Amniotic stem cell (primary cell): Measurements from ENCODE around the gene RIN2.
"Not testable (repeated sequence)": the region's sequence is repeated elsewhere in the genome, so short reads cannot be mapped to it uniquely, and the experiment has no call there.

ENCODE experiments used
- DNase-seq: peaks from one replicate; lab custom pipeline; 2025; lab: John Stamatoyannopoulos, UW

Gene RIN2

GRCh38 chr20:19789009-19789408, 31.0 kb downstream of the RIN2 start:
- no peak for DNase-seq

GRCh38 chr20:19789446-19789845, 31.4 kb downstream of the RIN2 start:
- DNase-seq = no peak

DNA sequence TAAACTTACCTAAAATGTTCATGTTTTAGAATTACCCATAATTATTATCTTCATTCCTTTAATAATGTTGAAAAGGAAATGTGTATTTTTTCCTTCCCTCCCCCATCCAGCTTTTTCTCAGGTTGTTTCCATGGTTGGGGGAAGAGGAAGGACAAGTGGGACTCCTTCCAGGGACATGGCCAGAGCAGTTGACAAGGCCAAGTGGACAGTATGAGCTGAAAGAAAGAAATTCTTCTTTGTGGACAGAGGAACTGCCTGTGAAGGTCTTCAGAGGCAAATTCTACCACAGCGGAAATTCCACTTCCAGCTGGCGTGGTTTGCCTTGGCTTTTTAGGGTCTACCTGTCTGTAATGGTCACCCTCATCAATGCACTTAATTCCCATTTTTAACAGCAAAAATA, 33.8 kb downstream of the RIN2 start:
- DNase-seq = no peak

DNA sequence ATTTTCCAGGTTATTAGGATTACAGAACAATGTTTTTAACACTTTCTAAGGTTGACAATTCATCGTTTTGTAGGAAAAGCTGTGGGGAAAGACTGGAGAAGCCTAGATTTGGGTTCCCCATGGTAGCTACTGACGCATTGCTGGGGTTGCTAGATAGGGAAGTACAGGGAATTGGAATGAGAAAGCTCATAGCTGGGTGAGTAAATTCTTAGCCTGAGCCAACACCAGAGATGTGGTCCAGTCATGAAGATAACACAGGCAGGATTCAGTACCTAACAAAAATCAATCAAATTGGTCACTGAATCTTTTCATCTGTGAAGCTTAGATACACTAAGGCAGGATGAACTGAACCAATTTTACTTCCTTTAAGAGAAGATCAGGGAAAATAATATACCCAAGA, 35.7 kb downstream of the RIN2 start:
- DNase-seq = no peak

DNA sequence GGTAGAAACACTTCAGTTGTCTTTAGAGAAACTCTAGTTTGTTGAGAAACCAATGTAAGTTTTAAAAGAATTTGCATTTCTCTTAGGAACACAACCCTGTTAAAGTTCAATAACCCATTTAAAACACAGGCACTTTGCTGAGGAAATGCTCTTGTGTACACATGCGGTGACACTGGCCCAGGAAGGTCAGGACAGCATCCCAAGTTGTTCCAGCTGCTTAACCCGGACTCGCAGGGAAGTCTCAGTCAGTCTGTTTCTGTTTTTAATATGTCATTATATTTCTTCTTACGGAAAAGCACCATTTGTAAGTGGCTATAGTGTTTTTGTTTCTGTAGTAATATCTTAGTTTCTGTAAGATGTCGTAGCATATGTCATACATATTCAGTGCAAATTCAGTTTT, 36.9 kb downstream of the RIN2 start:
- no peak for DNase-seq

GRCh38 chr20:19799325-19799724, 41.3 kb downstream of the RIN2 start:
- DNase-seq = no peak

DNA sequence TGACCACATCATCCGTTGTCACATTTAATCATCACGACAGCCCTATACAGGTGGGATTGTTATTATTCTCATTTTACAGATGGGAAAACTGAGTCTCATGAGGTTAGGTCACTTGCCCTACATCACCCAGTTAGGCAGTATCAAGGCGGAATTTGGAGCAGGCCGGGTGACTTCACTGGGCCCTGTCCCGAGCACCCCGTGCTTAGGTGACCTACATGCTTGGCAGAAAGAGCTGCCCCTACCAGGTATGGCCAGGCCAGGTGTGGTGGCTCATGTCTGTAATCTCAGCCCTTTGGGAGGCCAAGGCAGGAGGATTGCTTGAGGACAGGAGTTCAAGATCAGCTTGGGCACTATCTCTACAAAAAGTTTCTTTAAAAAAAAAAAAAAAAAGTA, 44.0 kb downstream of the RIN2 start:
- no peak for DNase-seq

GRCh38 chr20:19802492-19803158, 44.6 kb downstream of the RIN2 start:
- no peak for DNase-seq

DNA sequence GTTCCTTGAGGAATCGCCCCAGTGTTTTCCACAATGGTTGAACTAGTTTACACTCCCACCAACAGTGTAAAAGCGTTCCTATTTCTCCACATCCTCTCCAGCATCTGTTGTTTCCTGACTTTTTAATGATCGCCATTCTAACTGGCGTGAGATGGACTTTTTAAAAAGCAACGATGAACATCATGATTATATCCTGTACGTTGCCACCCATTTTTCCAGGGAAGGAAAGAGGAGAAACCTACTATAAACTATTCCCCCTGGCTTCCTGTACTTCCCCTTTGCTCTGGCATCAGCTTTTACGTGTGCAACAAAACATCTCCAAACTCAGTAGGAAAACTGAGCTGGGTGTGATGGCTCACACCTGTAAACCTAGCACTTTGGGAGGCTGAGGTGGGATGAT, 48.2 kb downstream of the RIN2 start:
- not testable (repeated sequence) for DNase-seq

DNA sequence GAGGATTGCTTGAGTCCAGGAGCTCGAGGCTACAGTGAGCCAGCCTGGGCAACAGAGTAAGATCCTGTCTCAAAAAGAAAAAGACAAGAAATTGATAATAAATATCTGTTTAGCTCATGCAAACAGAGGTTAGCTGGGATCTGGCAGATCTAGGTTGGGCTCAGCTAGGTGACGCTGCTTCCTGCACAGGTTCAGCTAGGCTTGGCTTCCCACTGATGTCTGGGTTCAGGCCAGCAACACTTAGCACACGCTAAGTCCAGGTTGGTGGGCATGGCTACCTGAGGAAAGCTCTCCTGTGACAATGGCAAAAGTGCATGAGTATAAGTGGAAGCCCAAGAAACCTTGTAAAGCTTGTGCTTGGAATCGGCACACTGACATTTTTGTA, 48.7 kb downstream of the RIN2 start:
- no peak for DNase-seq

- no peak for DNase-seq
Measured at GRCh38 chr20:19807191-19807945, 49.3 kb downstream of the RIN2 start.
